HG03469 (cell line): Measurements from ENCODE around the gene TRIP13.

Source experiments
- ATAC-seq: cut with Tn5 transposase; IDR thresholded peaks from one replicate; pipeline ENCODE4 v1.9.1; 2021; ENCODE audit warnings: mild to moderate bottlenecking, moderate library complexity, moderate number of reproducible peaks; ENCODE audit not compliant: unreplicated experiment

TRIP13 gene

GRCh38 chr5:854217-854616 lies 38.5 kb upstream of the TRIP13 start:
- no peak for ATAC-seq

GRCh38 chr5:854966-855743 lies 37.5 kb upstream of the TRIP13 start:
- no peak for ATAC-seq

DNA sequence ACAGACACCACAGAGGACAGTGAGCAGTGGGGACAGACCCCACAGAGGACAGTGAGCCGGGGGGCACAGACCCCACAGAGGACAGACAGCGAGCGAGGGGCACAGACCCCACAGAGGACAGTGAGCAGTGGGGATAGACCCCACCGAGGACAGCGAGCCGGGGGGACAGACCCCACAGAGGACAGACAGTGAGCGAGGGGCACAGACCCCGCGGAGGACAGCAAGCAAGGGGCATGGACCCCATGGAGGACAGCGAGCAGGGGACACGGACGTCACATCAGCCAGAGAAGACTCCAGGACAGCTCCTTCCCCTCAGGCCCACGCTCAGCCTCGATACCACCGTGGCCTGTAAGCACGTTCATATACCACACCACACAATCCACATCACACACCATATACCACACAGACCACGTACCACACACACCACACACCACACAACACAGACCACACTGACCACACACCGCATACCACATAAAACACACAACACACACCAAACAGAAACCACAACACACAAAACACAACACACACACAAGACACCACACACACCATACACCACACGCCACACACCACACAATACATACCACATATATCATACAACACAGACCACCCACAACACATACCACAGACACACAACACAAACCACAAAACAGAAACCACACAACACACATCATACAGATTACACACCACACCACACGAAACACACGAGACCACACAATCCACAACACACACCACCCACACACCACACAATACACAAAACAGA lies 36.7 kb upstream of the TRIP13 start:
- ATAC-seq, result no peak

GRCh38 chr5:856531-857425 lies 35.9 kb upstream of the TRIP13 start:
- no peak for ATAC-seq

- ATAC-seq, result no peak
Observed at GRCh38 chr5:858726-859125, 34.0 kb upstream of the TRIP13 start.

DNA sequence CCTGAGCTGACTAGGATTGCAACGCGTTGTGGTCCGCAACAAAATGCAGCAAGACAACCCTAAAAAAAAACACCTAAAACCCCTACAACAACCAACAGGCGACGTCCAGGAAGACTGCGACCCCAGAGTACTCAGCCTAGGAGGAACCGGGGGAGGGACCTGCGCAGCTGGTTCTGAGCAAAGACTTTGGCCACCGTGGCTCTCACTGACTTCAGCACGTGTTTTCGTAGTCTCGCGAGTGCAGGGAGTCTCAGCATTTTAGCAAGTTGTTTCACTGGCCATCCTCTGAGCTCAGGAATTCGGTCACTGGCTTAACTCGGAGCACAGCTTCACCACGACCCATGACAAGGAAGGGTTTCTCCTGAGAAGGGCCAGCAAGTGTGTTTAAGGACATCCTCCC lies 33.3 kb upstream of the TRIP13 start:
- ATAC-seq, result no peak

GRCh38 chr5:859798-860296 lies 32.8 kb upstream of the TRIP13 start:
- ATAC-seq, result no peak

- no peak for ATAC-seq
Observed at GRCh38 chr5:860506-861150, 32.1 kb upstream of the TRIP13 start.

GRCh38 chr5:861442-862366 lies 31.0 kb upstream of the TRIP13 start:
- ATAC-seq, result no peak

GRCh38 chr5:862367-863243 lies 30.1 kb upstream of the TRIP13 start:
- no peak for ATAC-seq

- ATAC-seq, result no peak
Observed at GRCh38 chr5:863244-863805, 29.4 kb upstream of the TRIP13 start.

DNA sequence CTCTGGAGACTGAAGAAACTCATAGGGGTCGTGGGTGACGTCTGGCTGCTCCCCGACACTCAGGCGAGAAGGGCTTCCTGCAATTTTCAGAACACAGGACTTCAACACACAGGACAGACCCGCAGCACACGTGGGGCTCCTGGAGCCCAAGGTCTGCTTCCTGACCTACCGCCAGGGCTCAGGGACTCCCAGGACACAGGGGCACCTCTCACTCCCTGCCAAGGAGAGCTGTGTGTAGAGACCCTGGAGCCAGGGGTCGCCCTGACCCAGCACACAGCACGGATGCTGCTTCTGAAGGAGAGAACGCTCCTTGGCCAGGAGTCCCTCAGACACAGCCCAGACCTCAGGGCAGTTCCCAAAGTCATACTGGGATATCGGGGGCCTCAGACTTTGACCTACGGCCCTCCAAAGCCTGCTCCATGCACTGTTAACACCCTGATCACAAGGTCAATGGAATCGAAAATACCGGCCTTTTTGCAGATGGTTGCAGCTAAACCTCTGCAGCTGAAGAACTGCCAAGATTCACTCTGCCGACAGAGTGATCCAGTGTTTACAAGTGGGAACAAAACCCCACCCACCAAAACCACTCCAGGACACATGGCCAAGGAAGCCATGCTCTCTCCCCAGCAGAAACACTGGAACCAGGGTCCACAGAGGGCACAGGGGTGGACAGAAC lies 28.1 kb upstream of the TRIP13 start:
- ATAC-seq, result no peak

DNA sequence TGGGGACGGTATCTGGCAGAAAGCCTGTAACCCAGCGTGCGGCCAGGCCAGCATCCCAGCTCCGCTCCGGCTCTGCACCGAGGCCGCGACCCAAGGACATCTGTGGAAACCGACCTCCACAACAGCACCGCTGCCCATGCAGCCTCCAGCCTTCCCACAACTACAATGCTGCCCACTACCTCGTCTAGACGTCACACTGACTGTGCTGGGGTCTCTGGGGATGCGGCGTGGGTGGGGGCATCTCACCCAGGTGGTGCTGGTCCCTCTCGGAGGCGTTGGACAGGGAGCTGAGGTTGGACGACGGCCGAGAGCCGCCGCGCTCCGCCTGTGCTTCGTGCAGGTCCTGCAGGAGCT lies 27.5 kb upstream of the TRIP13 start:
- ATAC-seq, result no peak

- ATAC-seq, result no peak
Observed at GRCh38 chr5:865771-866170, 26.9 kb upstream of the TRIP13 start.

DNA sequence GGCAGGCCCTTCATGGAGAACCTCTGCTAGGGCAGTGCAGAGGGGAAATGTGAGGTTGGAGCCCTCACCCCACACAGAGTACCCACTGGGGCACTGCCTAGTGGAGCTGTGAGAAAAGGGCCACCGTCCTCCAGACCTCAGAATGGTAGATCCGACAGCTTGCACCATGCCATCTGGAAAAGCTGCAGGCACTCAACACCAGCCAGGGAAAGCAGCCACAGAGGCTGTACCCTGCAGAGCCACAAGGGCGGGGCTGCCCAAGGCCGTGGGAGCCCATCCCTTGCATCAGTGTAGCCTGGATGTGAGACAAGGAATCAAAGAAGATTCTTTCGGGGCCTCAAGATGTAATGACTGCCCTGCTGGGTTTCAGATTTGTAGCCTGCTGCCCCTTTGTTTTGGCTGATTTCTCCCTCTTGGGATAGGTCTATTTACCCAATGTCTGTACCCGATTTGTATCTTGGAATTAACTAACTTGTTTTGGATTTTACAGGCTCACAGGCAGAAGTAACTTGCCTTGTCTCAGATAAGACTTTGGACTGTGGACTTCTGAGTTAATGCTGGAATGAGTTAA lies 25.3 kb upstream of the TRIP13 start:
- ATAC-seq, result no peak

- no peak for ATAC-seq
Observed at GRCh38 chr5:868428-869135, 24.1 kb upstream of the TRIP13 start.

- ATAC-seq, result no peak
Observed at GRCh38 chr5:870956-871355, 21.7 kb upstream of the TRIP13 start.
